GM18505 (cell line): ENCODE results near the gene KRTAP23-1.

Experiments
- ATAC-seq: cut with Tn5 transposase; IDR thresholded peaks from one replicate; pipeline ENCODE4 v1.9.1; 2021; ENCODE audit not compliant: unreplicated experiment
- POLR2A ChIP-seq: IDR thresholded peaks from 4 replicates; pipeline ENCODE4 v1.6.1; 2011; ENCODE audit warnings: borderline replicate concordance; ENCODE audit not compliant: insufficient read depth, insufficient read length; ENCODE audit errors: extremely low read depth

The KRTAP23-1 gene, protein sequence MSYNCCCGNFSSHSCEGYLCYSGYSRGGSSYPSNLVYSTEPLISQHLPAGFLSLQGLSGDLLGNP

GRCh38 chr21:30348506-30348905 is at the start of gene KRTAP23-1:
TSS of gene KRTAP23-1 (minus strand) at chr21:30348606. CDS start at chr21:30348606, 0 bp downstream.
- ATAC-seq: no peak
- no peak for TF ChIP-seq POLR2A

- ATAC-seq: no peak
- no peak for TF ChIP-seq POLR2A
Measured at GRCh38 chr21:30395731-30396130, 47.3 kb upstream of the KRTAP23-1 start, which contains the start of gene KRTAP13-1. TSS of gene KRTAP13-1 (plus strand) at chr21:30396031. CDS start at chr21:30396087, 56 bp downstream.

- ATAC-seq: no peak
Measured at GRCh38 chr21:30391492-30392025, 43.2 kb upstream of the KRTAP23-1 start.

GRCh38 chr21:30382201-30382600 is 33.8 kb upstream of the KRTAP23-1 start:
- ATAC-seq: no peak
- TF ChIP-seq POLR2A: no peak

More at GRCh38 chr21:30391492-30392025, 43.2 kb upstream of the KRTAP23-1 start:
- no peak for TF ChIP-seq POLR2A

- no peak for ATAC-seq
- TF ChIP-seq POLR2A: no peak
Measured at GRCh38 chr21:30372139-30372770, 23.8 kb upstream of the KRTAP23-1 start, which contains the start of gene KRTAP13-2. TSS of gene KRTAP13-2 (minus strand) at chr21:30372271. CDS start at chr21:30372213, 58 bp downstream.

GRCh38 chr21:30355906-30356305 is 7.5 kb upstream of the KRTAP23-1 start:
- TF ChIP-seq POLR2A: no peak
- no peak for ATAC-seq

DNA sequence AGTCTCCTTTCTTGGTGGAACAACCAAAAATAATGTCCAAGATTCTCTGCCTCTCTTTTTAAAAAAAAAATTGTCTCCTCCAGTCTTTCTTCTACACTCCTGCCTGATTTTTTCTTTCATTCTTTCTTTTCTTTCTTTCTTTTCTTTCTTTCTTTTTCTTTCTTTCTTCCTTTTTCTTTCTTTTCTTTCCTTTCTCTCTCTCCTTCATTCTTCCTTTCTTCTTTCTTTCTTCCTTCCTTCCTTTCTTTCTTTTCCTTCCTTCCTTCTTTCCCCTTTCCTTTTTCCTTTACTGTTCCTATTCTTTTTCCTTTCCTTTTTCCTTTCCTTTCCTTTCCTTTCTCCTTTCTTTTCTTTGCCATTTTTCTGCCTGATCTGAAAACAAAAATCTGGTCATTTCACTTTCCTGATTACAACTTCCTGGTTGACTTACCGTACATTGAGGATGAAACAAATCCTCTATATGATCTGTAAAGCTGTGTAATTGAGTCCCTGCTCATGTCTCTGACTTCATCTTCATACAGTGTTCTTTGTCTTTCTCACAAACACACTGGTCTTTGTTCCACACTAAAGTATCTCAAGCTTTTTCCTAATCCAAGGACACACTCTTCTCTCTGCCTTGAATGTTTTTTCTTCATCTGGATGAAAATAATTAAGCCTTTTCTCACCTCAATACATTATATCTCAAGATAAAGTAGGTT is 6.1 kb upstream of the KRTAP23-1 start:
- TF ChIP-seq POLR2A: no peak
- ATAC-seq: no peak

- no peak for TF ChIP-seq POLR2A
Measured at GRCh38 chr21:30351534-30351933, 3.1 kb upstream of the KRTAP23-1 start.

GRCh38 chr21:30349572-30349971 is 1.2 kb upstream of the KRTAP23-1 start:
- no peak for ATAC-seq
- no peak for TF ChIP-seq POLR2A

More at GRCh38 chr21:30351534-30351933, 3.1 kb upstream of the KRTAP23-1 start:
- ATAC-seq: no peak

DNA sequence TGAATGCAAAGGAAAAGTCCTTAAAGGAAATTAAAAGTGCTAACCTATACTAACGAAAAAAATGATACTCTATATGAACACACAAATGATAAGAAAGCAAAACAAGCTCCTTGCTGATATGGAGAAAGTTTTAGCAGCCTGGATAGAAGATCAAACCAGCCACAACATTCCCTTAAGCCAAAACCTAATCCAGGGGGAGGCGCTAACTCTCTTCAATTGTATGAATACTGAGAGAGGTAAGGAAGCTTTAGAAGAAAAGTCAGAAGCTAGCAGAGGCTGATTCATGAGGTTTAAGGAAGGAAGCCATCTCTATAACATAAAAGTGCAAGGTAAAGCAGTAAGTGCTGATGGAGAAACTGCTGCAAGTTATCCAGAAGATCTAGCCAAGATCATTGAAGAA is 3.4 kb downstream of the KRTAP23-1 start:
- TF ChIP-seq POLR2A: no peak
- no peak for ATAC-seq

DNA sequence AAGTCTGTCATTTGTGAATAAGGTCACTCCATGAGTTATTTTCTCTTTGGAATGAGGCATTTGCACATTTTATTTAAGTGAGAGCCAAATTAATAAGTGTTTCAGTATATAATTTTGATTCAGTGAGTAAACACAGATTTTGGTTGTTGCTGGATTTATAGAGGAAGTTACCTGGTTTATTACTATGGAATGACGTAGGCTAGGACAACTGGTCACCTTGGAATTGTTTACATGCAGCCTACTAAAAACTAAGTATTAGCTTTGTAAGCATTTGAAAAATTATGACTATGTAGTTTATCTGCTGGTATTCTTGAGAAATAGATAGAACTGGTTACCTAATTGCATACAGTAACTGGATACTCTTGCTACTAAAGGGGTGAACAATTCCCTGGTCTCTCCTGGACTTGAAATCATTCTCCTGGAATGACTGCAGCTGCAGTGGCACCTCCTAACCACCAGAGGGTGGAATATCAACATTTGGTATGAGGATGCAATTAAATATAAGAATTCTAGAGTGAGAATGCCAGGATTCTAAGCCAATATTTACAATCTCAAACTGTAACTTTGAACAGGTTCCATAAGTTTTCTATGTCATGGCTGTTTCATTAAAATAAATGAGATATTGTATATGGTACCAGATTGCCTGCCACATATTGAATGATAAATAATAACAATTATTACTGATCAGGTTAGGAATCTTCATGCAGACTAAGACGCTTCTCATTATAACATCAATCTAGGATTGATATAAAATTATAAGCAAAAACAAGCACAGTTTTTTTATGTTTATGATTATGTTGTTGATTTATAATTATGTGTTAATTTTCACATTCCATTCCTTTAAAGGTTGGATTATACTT is 7.5 kb downstream of the KRTAP23-1 start:
- ATAC-seq: peak; percentile 59
- no peak for TF ChIP-seq POLR2A

GRCh38 chr21:30338717-30339116 is 9.7 kb downstream of the KRTAP23-1 start:
- no peak for ATAC-seq
- no peak for TF ChIP-seq POLR2A

DNA sequence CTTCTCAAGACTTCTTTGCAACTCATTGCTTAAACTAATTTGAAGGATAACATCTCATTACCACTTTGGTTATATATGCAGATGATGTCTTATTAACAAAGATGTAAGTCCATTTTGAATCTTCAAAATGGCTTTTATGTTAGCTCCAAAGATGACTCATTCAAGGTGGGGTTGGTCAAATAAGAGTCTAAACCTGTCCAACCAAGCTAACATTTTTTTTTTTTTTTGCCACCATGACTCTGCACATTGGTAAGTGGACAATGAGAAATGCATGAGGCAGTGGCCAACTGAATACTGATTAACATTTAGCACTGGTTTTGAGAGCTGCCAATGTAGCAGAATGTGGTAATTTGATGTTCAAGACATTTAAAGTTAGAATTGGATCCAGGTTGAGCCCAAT is 10.6 kb downstream of the KRTAP23-1 start:
- no peak for ATAC-seq
- TF ChIP-seq POLR2A: no peak

- TF ChIP-seq POLR2A: no peak
- ATAC-seq: no peak
Measured at GRCh38 chr21:30337276-30337744, 11.1 kb downstream of the KRTAP23-1 start, which contains the start of gene KRTAP27-1. TSS of gene KRTAP27-1 (minus strand) at chr21:30337694. CDS start at chr21:30337668, 26 bp downstream.
